ENCODE data around the gene UGT1A7.

GRCh38 chr2:233656443-233656842 is 25.3 kb upstream of the UGT1A7 start:
- TF ChIP-seq, protein P1, sequence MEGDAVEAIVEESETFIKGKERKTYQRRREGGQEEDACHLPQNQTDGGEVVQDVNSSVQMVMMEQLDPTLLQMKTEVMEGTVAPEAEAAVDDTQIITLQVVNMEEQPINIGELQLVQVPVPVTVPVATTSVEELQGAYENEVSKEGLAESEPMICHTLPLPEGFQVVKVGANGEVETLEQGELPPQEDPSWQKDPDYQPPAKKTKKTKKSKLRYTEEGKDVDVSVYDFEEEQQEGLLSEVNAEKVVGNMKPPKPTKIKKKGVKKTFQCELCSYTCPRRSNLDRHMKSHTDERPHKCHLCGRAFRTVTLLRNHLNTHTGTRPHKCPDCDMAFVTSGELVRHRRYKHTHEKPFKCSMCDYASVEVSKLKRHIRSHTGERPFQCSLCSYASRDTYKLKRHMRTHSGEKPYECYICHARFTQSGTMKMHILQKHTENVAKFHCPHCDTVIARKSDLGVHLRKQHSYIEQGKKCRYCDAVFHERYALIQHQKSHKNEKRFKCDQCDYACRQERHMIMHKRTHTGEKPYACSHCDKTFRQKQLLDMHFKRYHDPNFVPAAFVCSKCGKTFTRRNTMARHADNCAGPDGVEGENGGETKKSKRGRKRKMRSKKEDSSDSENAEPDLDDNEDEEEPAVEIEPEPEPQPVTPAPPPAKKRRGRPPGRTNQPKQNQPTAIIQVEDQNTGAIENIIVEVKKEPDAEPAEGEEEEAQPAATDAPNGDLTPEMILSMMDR (IDR thresholded peaks at IDR 0.05), result no peak
- TF ChIP-seq POLR2A (IDR thresholded peaks at IDR 0.05), result no peak

All from adrenal gland (tissue), 5 donors.